Activated CD4-positive, alpha-beta T cell treated with anti-CD3 and anti-CD28 coated beads, Interleukin-2, amount 50 U/mL, for 1 hour (primary cell): ENCODE data around the gene KERA.

ENCODE experiments used
- DNase-seq: peaks from one replicate; pipeline ENCODE4 v3.0.0-alpha.2; 2020

The KERA gene

DNA sequence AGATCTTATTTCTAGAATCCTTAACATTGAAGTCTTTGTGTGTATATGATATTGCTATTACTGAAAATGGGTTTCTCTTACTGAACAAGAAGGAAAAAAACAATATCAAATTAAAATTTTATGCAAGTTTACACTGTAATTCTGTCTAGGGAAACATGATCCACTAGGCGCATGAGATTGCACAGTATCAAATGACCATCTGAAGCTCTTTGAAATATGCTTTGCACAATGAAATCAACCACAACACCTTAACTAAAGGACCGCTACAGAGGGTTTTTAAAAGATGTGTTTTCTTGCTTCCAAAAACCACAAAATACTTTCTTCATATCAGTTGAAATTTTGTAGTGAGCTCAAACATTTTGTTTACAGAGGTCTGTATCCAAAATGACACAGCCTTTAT, 15.1 kb upstream of the KERA start:
- DNase-seq, result no peak

DNA sequence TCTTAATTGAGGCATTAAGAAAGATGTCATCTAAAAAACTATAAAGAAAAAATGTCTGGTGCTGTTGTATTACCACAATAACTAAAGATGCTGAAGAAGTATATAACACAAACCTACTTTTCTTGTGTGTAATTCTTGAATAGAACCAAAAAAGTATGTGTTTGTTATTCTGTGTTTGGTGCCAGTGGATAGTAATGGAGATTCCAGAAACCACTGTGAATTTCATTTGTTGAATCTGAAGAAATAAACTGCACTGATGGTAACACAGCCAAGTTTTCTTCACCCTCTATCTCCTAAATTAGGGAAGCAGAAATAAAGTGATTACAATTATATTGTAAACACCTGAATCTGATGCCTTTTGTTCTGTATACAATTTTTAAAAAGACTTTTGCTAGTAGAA, 13.1 kb upstream of the KERA start:
- no peak for DNase-seq

DNA sequence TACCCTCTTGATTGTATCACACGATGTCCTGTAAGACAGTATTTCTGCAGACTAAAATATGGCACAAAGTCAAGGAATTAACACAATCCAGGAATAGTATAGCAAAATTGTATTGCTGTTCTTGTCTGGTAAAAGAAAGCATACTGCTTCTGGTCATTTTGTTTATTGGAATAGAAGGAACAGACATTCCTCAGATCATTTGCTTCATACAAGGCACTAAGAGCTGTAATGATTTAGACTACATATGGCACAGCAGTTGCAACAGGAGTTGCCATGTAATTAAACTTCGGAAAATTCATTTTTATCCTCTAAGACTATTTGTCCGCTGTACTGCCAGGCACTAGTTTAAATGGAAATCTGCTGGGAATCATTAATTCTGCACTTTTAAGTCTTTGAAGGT, 7.6 kb upstream of the KERA start:
- DNase-seq, result no peak

DNA sequence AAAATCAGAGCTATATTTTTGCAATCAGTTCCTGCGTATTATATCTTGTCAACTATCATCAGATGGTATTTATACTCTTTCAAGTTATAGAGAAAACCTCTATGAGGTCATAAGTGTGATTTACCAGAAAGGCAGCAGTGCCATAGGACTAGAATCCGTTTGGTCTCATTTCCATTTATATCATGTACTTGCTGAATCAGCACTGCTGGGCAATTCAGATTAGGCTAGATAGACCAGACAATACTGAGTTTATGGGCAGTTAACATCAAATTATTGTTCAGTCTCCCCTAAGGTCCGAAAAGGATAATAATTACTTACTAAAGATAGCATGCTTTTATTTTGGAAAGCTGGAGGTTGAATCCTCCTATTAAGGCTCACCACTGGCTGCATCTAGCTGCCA, 6.8 kb upstream of the KERA start:
- DNase-seq, result no peak

DNA sequence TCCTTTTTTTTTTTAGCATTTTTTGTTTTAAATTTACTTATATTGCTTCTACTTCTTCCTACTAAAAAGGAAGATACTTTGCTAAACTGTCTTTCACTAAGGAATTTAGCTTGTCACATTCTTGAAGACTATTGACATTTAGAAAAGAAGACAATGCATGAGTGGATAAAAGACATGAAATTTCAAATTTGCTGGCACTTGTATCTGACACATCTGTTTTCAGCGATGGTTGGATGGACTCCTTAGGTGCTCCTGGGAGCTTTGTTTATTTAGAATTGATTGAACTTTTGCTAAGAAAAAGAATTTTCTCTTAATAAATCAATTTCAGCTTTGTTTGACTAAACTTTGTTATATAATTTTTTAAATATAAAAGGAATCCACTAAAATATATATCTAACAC, 3.3 kb upstream of the KERA start:
- DNase-seq, result no peak

DNA sequence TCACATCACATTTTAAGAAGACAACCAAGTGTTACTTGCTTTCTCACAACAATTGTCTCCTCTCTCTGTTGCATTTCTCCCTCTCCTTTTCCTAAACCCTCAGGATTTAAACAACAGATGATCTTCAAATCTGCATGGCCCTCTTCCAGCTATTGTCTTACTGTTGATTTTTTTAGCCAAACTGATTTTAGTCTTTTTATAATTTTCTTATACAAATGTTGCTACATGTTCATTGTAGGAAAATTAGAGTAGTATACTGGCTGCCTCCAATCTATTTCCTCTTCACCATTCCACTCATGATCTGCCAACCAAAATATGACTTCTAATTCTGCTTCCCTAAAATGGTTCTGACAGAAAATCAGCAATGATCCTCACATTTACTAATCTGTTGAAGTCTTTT, 1.4 kb upstream of the KERA start:
- DNase-seq, result no peak

DNA sequence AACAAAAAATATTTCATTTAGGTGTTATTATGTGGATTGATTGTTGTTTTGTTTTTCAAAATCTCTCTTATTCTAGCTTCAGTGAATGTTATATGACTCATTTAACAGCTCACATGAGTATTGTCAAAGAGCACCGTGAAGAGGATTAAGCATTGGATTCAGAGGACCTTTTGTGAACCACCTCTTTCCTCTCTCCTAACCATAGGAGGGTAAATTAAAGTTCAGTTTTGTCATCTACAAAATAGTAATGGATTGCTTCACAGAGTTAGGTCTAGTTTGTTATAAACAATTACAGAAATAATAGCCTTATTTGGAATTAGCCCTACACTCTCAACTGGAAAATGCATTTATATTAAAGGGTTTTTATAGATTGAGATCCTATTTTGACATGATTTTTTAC, 962 bp upstream of the KERA start:
- no peak for DNase-seq

DNA sequence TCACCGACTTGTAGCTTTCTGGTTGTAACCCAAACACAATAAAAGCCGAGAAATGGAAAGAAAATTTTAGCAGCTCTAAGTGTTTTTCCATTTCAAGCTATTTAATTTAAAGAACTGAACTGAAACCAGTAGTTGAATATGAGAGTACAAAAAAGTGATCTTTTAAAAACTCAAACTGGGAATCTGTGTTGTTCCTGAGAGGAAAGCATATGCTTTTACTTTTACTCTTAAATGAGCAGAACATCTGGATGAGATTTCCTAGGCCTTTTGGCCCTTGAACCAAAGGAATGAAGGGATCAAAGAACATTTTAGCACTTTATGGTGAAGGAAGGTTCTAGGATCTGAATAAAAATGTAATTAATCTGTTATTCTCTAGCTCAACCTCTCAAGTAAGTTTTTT, 1.3 kb downstream of the KERA start:
- no peak for DNase-seq

DNA sequence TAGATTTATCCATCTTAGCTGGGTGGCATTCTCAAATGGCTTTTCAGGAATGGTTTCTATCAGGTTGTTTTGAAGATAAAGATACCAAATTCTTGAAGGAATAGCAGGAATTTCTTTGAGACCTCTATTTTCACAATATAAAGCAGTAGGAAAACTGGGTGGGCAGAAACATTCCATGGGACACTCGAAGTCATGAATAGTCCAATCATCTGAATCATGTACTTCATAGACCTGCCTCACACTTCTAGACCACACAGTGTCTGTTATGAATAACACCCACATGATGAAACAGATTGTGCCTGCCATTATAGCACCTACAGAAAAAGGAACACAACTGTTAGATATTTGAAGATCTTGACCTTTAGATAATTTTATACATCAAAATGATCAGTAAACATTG, 1.8 kb downstream of the KERA start:
- DNase-seq, result no peak

DNA sequence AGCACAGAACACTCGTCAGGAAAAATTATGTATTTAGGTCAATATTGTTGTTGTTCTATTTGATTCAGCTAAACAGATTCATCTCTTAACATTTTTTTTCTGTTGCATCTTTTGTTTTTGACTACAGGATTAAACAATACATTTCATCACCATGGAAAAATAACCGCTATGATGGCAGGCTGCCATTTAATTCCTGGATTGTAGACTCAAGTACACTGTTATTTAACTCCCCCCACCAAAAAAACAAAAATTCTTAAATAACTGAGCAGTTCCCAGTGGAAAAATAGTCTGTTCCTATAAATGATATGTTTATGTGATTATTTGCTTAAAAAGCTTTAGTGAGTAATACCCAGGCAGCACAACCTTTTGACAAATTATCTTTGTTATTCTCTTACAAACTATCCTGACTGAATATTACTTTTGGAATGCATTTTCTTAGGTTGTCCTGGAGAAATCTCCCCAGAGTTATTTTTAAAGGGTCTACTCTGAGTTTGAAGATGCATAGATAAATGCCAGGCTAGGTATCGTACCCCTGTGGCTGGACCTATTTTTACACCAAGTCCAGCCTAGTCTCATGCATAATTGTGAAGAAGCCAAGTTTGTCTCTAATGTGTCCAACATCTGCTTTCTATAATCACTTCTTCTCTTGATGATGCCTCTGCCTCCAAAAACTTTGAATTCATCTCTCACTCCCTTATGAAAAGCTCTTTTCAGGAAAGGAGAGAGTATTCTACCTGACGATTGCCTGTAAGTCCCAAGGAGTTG, 3.7 kb downstream of the KERA start:
- no peak for DNase-seq

DNA sequence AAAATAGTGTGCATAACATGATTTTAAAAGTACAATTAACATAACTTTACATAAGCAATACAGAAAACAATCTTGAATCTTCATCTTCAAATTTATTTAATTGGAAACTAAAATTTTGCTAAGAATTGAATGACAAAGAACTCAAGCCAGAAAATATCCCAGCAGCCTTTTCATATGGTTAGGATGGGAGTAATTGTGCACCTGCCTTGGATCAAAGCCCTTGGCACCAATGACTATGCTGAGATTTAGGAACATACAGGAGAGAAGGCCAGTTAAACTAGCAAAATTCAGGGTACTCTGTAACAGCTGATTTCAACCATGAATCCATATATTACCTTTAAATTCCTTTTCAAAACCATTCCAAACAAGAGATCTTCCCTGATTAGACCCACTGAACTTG, 5.8 kb downstream of the KERA start:
- DNase-seq, result no peak

DNA sequence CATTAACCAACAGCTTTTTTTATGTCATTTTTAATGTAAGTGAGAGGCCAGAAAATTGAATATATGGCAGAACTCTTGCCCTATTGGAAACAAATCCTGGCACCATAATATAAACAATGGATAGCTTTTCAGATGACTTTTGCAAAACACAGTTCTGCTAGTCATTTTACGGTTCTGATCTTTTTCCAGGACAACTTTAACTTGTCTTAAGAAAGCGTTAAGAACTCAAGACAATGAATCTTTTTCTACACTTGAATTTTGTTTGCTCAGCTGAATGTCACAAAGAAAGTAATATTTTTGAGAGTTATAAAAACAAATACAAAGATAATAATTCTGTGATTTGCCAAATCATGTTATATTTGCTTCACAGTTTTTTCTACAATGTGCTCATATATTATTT, 13.2 kb downstream of the KERA start:
- no peak for DNase-seq

DNA sequence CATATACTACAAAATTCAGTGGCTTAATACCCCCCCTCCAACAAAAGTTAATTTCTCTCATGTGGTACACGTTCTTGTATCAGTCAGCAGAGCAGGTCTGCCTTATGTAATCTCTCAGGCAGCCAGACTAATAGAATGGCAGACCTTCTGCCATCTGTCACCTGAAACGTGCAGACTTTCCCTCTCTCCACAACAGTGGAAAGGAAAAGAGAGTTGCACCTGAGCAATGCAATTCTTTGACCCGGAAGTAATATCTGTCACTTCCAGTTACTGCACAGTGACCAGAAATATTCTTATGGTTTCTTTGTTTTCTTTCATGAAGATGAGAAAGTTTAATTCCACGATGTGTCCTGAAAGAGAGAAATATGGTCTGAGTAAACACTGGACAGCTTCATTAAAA, 14.4 kb downstream of the KERA start:
- no peak for DNase-seq

DNA sequence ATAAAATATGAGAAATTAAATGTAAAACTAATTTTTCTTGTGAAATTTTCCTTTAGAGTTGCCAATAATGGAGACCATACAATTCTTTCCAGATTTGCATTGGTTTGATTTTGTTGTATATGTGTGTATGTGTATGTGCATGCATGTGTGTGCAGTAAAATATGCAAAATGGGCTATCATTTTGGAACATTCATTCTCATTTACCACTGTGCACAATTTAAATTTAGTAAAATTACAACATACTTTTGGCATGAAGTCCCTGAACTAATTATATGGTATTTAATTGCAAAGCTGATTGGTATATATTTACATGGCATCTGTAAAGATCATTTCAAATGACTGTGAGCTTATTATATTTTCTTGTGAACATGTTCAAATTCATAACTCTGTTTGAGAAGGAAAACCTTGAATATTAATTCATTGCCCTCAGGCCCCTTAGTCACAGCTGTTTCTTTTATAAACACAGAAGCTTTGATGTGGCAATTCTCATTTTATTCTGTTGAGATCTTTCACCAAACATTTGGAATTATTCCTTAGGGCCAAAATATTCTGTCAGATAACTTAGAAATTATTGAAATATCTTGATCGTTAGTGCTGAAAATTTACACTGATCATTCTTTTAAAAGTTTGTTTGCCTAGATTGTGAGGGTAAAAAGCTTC, 17.6 kb downstream of the KERA start:
- DNase-seq, result no peak

DNA sequence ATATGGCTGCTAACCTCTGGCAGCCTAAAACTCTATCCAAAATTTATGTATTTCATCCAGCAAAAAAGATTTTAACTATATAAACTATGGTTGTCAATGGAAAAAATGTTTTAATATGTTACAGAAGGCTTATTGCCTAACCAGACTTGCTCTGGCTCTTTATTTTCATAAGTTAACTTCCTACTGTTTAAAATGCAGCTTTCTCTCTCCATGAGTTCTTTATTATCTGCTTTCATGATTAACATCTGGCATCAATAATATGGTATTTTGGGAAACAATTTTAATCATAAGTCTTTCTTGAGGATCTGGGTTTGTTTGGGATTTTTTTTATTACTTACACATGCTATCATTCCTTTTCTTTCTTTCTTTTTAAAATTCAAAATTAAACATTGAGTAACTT, 20.5 kb downstream of the KERA start:
- DNase-seq, result no peak

DNA sequence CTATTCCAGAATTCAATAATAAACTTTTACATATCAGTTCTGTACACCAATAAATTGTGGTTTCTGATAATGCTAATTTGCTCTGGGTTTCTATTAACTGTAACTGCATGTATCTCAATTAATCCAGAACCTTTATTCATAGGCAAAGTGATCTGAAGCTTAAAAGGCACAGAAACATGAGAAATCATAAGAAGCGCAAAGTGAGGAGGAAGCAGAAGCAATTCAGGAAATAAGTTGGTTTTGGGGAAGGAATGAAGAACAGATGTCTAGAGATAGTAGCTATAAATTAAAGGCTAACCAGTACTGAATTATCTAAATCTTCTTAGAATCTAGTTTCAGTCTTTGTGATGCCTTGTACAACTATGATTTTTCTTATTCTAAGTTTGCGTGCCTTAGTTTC, 24.6 kb downstream of the KERA start:
- no peak for DNase-seq

DNA sequence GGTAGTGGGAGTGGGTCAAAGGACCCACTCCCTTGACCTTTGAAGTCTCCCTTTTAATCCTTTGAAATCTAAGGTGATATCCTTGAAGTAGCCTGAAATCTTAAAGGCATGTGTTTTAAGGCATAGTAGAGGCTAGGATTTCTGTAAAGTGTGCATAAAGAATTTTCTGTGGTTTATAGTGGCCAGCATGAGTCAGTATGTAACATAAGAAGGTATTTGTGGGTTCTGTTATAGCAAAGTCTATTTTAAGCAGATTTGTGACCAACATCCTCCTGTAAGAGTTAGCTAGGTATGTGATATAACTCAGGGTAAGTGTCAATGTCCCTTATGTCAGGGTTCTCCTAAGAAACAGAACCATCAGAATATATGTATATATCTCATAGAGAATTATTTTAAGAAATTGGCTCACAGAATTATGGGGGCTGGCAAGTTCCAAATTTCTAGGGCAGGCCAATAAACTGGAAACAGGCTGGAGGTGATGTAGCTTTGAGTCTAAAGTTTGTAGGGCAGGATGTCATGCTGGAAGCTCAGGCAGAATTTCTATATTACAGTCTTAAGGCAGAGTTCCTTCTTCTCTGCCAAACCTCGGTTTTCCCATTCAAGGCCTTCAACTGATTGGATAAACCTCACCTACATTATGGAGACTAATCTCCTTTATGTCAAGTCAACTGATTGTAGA, 34.4 kb downstream of the KERA start:
- DNase-seq, result no peak

DNA sequence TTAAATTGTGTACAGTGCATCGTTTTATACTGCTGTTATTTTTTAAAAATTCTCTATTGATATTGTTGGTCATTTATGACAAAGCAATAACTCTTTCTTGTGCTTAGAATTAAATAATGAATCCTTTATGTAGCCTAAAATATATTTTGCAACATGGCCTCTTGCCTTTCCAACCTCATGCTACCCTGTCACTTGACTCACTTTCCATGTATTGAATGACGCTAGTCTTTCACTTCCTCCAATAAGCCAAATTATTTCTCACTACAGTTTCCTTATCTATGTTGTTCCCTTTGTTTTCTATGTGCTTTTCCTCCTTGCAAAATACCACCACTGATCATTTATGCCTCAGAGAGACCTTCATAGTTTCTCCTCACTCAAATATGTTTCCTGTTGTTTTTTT, 36.7 kb downstream of the KERA start:
- no peak for DNase-seq

DNA sequence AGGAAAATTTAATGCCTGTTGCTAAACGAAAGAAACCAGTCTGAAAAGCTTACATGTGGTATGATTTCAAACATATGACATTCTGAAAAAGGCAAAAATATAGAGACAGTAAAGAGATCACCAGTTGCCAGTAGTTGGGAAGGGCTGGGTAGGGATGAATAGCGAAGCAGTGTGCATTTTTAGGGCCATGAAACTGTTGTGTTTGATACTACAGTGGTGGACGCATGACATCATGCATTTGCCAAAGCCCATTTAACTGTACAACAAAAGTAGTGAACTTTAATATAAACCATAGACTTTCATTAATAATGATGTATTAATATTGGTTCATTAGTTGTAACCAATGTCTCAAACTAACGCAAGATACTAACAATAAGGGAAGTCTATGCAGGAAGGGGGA, 38.4 kb downstream of the KERA start:
- DNase-seq, result no peak

DNA sequence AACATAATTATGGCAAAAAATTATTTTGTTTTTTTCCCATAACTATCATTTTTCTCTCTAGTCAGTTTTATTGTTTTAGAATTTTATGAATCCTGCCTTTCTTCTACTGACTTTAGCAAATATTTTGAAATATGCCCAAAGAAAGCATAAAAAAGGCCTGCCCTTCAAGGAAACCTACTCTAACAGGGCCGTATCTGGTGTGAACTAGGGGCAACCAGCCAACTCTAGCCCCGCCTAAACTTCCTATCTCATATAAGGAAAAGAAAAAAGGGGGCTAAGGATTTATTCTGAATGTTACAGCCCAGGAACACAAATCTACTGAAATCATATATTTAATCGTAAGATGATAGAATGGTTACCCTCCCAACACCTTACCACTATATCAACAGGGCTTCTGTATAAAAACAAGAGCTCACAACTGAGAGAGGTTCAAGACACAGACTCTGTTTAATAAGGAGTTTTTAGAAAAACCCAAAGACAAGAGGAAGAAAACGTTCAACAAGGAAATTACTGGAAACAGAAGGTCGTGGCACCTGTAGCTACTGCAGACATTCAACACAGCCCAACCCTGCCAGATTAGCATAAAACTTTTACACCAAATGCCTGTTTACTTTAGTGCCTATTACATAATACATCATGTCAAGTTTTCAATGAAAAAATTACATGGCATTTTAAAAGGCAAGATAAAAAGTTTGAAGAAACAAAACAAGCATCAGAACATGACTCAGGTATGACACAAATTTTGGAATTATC, 40.1 kb downstream of the KERA start:
- no peak for DNase-seq

DNA sequence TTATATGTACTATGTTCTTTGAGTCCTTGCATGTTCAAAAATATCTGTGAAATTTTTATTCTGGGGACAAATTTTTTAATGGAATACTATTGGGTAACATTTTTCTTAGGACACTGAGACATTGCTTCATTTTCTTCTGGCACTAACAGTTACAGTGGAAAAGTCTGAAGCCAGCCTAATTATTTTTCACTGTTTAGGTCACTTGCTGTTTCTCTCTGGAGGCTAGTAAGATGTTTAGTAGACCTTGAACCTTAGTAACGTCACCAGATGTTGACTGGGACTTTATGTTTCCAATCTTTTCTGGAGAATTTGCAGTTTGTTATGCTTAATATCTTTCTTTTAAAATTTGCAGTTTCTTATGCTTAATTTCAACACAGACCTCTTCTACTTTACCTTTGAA, 40.8 kb downstream of the KERA start:
- DNase-seq, result no peak

DNA sequence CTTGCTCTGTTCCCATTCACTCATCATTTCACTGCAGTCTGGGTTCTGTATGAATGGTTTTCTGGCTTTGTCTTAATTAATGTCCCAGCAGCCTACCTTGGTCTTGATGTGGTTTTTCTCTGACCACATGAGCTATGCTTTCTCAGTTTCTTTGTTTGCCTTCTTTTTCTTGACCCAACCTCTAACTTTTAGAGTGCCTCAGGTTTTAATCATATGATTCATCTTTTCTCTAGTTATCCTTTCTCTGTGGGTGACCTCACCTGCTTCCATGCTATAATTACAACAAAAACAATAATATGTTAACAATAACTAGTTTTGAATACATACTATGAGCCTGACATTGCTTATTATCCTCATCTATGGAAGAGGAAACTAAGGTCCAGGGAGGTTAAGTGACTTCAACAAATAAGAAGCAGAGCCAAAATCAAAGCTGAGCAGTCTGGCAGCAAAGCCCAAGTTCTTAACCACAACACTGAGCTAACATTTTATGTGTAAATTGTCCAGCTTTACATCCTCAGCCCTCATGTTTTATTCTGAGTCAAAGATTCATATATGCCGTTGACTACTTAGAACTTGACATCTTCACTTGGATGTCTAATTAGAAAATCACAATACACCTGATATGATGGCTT, 48.4 kb downstream of the KERA start:
- no peak for DNase-seq
